SU-DHL-6 (cell line): ENCODE results near the gene ANAPC2.
"Not testable (repeated sequence)": the region's sequence is repeated elsewhere in the genome, so short reads cannot be mapped to it uniquely, and the experiment has no call there.

ENCODE experiments used
- H2AFZ ChIP-seq: fragments of 200-600 bp; sonication (generic); 2 replicates; pipeline ENCODE4 v1.6.1; 2014; ENCODE audit warnings: low read depth, mild to moderate bottlenecking, moderate library complexity, mixed read lengths, antibody characterized with exemption, low read length; ENCODE audit not compliant: severe bottlenecking
- H3F3A ChIP-seq: fragments of 200-600 bp; shearing (Covaris generic); 2 replicates; pipeline ENCODE4 v1.6.0; 2016; ENCODE audit warnings: antibody characterized with exemption, mild to moderate bottlenecking; ENCODE audit not compliant: insufficient read depth
- H3K27ac ChIP-seq: fragments of 200-600 bp; sonication (generic); 2 replicates; pipeline ENCODE4 v1.5.1; 2016; ENCODE audit warnings: low read depth, mild to moderate bottlenecking, low read length, moderate library complexity, mixed read lengths
- H3K27me3 ChIP-seq: fragments of 200-600 bp; sonication (generic), shearing (Covaris generic); 2 replicates; pipeline ENCODE4 v1.6.0; 2014; ENCODE audit warnings: mild to moderate bottlenecking, low read length
- H3K36me3 ChIP-seq: fragments of 200-600 bp; sonication (generic); 2 replicates; pipeline ENCODE4 v1.6.1; 2014; ENCODE audit warnings: mild to moderate bottlenecking, low read length, mixed read lengths
- H3K4me2 ChIP-seq: fragments of 300-600, 200-600 bp; shearing (Covaris generic), sonication (generic); 2 replicates; pipeline ENCODE4 v1.6.0; 2014; ENCODE audit warnings: low read length, low read depth, mild to moderate bottlenecking; ENCODE audit not compliant: poor library complexity, severe bottlenecking
- H3K4me3 ChIP-seq: fragments of 200-600 bp; sonication (generic); 2 replicates; pipeline ENCODE4 v1.5.1; 2014; ENCODE audit warnings: antibody characterized with exemption, low read length, mild to moderate bottlenecking, mixed read lengths; ENCODE audit not compliant: insufficient read depth, poor library complexity, severe bottlenecking
- H3K79me2 ChIP-seq: fragments of 200-600 bp; sonication (generic); 2 replicates; pipeline ENCODE4 v1.6.1; 2014; ENCODE audit warnings: mild to moderate bottlenecking, low read length, moderate library complexity; ENCODE audit not compliant: insufficient read depth
- H3K9ac ChIP-seq: fragments of 200-600 bp; sonication (generic); 2 replicates; pipeline ENCODE4 v1.7.0; 2014; ENCODE audit warnings: mild to moderate bottlenecking, low read length
- H3K9me2 ChIP-seq: fragments of 200-600 bp; sonication (generic); replicated peaks from 2 replicates; pipeline ENCODE4 v1.6.1; 2014; ENCODE audit warnings: low read length; ENCODE audit not compliant: insufficient read depth
- H3K9me3 ChIP-seq: fragments of 200-600 bp; sonication (generic); 2 replicates; pipeline ENCODE4 v1.6.1; 2014; ENCODE audit warnings: low read length, mixed read lengths; ENCODE audit not compliant: insufficient read depth
- H4K20me1 ChIP-seq: fragments of 200-600 bp; sonication (generic); 2 replicates; pipeline ENCODE4 v1.6.1; 2014; ENCODE audit warnings: low read depth, mild to moderate bottlenecking, antibody characterized with exemption, low read length, moderate library complexity, mixed read lengths
- CTCF ChIP-seq: fragments of 200-600 bp; sonication (generic); IDR thresholded peaks from one replicate; pipeline ENCODE4 v1.5.1; 2017; ENCODE audit warnings: antibody characterized with exemption, mild to moderate bottlenecking, low read length, moderate library complexity; ENCODE audit not compliant: insufficient read depth, poor library complexity, severe bottlenecking
- EZH2phosphoT487 ChIP-seq: fragments of 200-600 bp; sonication (generic), shearing (Covaris generic); conservative IDR thresholded peaks from 2 replicates; pipeline ENCODE4 v1.6.1; 2018; ENCODE audit warnings: mild to moderate bottlenecking, antibody characterized with exemption, low read length, moderate library complexity, mixed read lengths

Gene ANAPC2

DNA sequence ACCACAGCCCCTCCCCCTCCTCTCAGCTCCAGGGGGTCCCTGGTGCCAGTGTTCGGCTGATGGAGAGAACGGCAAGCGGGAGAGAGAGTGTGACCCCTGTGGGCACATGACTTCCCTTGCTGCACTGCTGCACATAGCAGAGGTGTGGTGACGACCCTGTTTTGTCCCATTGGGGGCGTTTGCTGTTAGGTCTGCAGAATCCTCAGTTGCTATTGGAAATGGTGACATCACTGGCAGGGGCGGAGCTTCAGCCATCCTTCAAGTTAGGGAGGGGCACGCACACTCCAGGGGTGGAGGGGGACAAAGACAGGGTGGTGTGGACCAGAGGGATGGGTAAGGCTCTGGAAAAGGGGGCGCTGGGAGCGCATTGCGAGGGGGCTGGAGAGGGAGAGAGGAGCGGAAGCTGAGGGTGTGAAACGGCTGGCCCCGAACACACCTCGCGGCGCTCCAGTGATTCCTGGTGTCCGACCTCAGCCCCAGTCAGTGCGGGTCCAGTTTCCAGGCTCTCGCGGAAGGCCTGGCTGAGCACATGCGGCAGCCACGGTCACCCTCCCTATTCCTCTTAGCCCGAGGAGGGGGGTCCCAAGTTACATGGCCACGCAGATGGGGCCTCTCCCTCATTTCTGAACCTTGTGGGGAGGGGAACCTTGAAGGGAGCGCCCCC is 50.2 kb downstream of the ANAPC2 start:
- Histone ChIP-seq H3K4me3 (no peak overlapping the region), H3K9me2 (no peaks in the 10 kb centered on the region), H4K20me1 (no peaks in the 10 kb centered on the region), H3K9me3 (no peaks in the 10 kb centered on the region), H2AFZ (no peak overlapping the region), H3K79me2 (no peaks in the 10 kb centered on the region), H3K36me3 (no peaks in the 10 kb centered on the region), H3K9ac (no peak overlapping the region), H3K27ac (no peak overlapping the region), H3F3A (no peaks in the 10 kb centered on the region), H3K4me2 (no peak overlapping the region), H3K27me3 (no peaks in the 10 kb centered on the region)
- TF ChIP-seq EZH2phosphoT487: no peak
- no peak for TF ChIP-seq CTCF

GRCh38 chr9:137136881-137137607 is 51.3 kb downstream of the ANAPC2 start:
- H2AFZ ChIP-seq: no peak overlapping the region
- no peaks in the 10 kb centered on the region for H3K36me3 ChIP-seq
- H3K9ac ChIP-seq: no peak overlapping the region
- H3K9me3 ChIP-seq: no peaks in the 10 kb centered on the region
- no peak for TF ChIP-seq CTCF
- TF ChIP-seq EZH2phosphoT487: no peak
- H3K79me2 ChIP-seq: no peaks in the 10 kb centered on the region
- H3K27me3 ChIP-seq: no peaks in the 10 kb centered on the region
- no peaks in the 10 kb centered on the region for H4K20me1 ChIP-seq
- no peaks in the 10 kb centered on the region for H3F3A ChIP-seq
- H3K4me2 ChIP-seq: no peak overlapping the region
- no peak overlapping the region for H3K27ac ChIP-seq
- no peak overlapping the region for H3K4me3 ChIP-seq
- no peaks in the 10 kb centered on the region for H3K9me2 ChIP-seq

GRCh38 chr9:137136261-137136880 is 52.0 kb downstream of the ANAPC2 start:
- no peak overlapping the region for H3K9ac ChIP-seq
- H3F3A ChIP-seq: no peaks in the 10 kb centered on the region
- H3K9me2 ChIP-seq: no peaks in the 10 kb centered on the region
- no peaks in the 10 kb centered on the region for H3K27me3 ChIP-seq
- H3K79me2 ChIP-seq: no peaks in the 10 kb centered on the region
- H2AFZ ChIP-seq: no peak overlapping the region
- H3K4me3 ChIP-seq: no peak overlapping the region
- H3K9me3 ChIP-seq: no peaks in the 10 kb centered on the region
- H4K20me1 ChIP-seq: no peaks in the 10 kb centered on the region
- H3K36me3 ChIP-seq: no peaks in the 10 kb centered on the region
- H3K27ac ChIP-seq: no peak overlapping the region
- no peak overlapping the region for H3K4me2 ChIP-seq
- no peak for TF ChIP-seq CTCF
- no peak for TF ChIP-seq EZH2phosphoT487

GRCh38 chr9:137135154-137135553 is 53.2 kb downstream of the ANAPC2 start:
- H3K4me2 ChIP-seq: not testable (repeated sequence)

More at GRCh38 chr9:137135154-137135553, 53.2 kb downstream of the ANAPC2 start:
- H3K9me3 ChIP-seq, H3K27ac ChIP-seq, H3K4me3 ChIP-seq, H3K27me3 ChIP-seq, H2AFZ ChIP-seq, H4K20me1 ChIP-seq, H3F3A ChIP-seq, H3K36me3 ChIP-seq, H3K79me2 ChIP-seq, H3K9me2 ChIP-seq, H3K9ac ChIP-seq: not testable (repeated sequence)
